ENCODE data around the gene NECAB3.
"Not testable (repeated sequence)": the region's sequence is repeated elsewhere in the genome, so short reads cannot be mapped to it uniquely, and the experiment has no call there.

NECAB3 gene

DNA sequence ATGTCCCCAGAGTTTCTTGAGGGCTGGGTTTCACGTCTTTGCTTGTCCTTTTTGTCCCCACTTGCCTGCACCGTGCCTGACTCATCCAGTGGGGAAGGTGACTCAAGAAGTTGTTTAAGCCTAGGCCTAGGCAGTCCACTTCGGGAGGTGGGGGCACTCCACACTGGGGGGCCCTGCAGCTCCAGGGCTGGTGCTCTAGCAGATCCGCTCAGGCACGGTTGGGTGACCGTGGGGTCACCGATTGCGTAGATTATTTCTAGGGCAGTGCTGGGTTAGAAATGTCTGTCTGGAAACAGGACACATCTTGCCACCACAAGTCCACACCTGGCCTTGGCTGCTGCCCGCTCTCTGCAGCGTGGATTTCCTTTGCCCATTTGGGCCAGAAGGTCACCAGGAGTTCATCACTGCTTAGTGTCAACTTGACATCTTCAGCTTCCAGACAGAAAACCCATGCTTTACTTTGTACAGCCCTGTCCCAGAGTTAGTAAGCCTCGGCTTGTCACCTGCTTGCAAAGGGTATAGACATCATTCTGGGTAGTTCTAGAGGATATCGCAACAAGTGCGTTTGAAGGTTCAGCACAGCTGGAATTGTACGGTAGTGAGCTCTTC, 25.7 kb downstream of the NECAB3 start:
- DNase-seq: no peak

DNA sequence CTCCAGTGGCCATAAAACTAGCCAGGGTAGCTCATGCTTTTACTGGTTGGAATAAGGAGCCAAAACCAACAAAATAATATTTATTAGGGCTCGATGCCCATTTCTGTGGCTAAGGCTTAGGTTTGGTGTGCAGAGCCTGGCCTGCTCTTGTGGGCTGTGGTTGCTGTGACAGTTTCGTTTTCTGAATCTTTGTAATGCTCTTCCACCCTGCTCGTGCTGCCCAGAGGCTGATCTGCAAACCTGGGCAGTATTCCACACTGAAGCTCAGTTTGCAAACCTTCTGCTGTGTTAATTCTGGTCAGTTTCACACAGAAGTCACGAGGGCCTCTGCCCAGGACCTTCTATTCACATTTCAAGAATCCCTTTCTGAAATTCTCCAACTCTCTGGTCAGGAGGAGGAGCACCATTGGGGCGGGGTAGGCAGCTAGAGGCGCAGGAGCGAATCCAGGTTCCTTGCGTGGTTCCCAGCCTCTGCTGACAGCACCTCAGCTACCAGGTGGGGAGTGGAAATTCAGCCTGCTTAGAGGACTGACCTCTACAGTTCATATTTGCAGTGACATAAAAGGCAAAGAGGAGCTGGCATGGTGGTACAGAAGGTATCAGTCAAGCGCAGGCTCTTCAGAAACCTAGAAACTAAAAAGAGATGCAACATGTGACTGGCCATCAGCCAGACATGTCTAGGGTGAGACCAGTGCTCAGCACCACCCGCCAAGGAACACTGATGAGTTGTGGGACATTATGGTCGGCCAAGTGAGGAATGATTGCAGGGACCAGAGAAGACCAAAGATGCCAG, 26.4 kb downstream of the NECAB3 start:
- DNase-seq: no peak

- DNase-seq: not testable (repeated sequence)
Measured at GRCh38 chr20:33646959-33647602, 27.1 kb downstream of the NECAB3 start.

- no peak for DNase-seq
Measured at GRCh38 chr20:33646191-33646590, 28.0 kb downstream of the NECAB3 start.

- no peak for DNase-seq
Measured at GRCh38 chr20:33645396-33645795, 28.8 kb downstream of the NECAB3 start.

GRCh38 chr20:33645072-33645358, 29.2 kb downstream of the NECAB3 start:
- no peak for DNase-seq

DNA sequence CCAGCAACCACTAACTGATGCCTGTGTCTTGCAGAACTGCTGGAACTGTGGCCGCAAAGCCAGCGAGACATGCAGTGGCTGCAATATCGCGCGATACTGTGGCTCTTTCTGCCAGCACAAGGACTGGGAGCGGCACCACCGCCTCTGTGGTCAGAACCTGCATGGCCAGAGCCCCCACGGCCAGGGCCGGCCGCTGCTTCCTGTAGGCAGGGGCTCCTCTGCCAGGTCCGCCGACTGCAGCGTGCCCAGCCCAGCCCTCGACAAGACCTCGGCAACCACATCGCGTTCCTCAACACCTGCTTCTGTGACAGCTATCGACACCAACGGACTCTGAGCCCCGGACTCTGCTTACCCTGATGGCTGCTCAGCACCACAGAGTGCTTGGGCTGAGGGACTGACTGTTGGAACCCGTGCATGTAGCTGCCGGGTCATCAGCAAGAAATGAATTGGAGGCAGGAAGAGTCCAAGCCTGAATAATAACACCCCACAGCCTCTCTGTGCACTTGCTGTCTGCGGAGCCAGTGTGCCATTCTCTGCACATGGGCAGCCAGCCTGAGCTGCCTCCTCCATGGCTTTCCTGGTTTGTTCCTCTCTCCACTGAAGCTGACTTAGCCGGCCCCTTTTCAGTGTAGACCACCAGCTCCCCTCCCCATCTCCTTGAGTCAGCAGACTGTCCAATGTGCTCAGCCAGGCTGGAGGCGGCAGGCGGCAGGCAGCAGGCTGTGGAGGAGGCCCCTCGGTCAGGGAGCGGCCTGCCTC, 29.7 kb downstream of the NECAB3 start:
- no peak for DNase-seq

DNA sequence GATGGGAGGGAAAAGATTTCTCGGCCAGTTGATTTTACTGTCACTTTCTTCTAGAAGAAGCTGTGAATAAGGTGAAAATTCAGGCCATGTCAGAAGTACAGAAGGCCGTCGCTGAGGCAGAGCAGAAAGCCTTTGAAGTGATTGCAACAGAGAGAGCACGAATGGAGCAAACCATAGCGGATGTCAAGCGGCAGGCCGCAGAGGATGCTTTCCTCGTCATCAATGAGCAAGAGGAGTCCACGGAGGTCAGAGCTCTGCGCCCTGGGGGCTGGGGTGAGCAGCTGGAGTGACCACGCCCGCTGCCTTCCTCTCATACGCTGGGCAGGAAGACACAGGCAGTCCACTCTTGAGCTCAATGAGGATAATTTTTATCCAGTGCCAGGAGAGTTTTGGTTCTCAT, 33.9 kb downstream of the NECAB3 start:
- DNase-seq: no peak

- DNase-seq: no peak
Measured at GRCh38 chr20:33636776-33637175, 37.5 kb downstream of the NECAB3 start.

- no peak for DNase-seq
Measured at GRCh38 chr20:33635341-33635740, 38.9 kb downstream of the NECAB3 start.

- not testable (repeated sequence) for DNase-seq
Measured at GRCh38 chr20:33631910-33632309, 42.3 kb downstream of the NECAB3 start.

DNA sequence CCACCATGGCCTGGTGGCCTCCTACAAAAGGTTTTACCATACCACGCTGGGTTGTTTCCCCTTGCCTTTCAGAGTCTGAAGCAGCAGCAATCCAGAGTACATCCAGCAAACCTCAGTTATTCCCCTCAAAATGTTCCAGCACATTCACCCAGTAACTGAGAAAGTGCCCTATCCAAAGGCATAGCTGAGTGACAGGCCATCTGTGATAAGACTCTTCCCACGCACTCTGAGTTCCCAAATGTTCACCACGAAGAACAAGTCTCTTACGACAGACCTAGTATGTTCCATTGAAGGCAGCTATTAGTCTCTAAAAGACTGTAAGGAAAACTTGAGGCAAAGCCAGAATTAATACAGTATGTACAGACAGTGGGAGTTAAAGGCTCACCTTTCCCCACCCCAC, 43.7 kb downstream of the NECAB3 start:
- DNase-seq: no peak

- no peak for DNase-seq
Measured at GRCh38 chr20:33629979-33630378, 44.2 kb downstream of the NECAB3 start.

DNA sequence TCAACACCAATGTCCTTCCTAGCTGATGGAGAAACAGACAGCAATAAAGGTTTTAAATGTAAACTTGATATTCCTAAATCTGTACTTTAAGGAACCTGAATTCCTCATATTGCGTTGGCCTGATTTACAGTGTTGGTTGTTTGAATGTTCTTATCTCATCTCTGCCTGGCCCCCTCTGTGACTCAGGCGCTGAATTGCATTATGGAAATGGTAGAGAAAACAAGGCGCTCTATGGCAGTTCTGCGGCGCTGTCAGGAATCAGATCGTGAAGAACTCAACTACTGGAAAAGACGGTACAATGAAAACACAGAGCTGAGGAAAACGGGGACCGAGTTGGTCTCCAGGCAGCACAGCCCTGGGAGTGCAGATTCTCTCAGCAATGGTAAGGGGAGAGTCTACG, 44.7 kb downstream of the NECAB3 start:
- no peak for DNase-seq

DNA sequence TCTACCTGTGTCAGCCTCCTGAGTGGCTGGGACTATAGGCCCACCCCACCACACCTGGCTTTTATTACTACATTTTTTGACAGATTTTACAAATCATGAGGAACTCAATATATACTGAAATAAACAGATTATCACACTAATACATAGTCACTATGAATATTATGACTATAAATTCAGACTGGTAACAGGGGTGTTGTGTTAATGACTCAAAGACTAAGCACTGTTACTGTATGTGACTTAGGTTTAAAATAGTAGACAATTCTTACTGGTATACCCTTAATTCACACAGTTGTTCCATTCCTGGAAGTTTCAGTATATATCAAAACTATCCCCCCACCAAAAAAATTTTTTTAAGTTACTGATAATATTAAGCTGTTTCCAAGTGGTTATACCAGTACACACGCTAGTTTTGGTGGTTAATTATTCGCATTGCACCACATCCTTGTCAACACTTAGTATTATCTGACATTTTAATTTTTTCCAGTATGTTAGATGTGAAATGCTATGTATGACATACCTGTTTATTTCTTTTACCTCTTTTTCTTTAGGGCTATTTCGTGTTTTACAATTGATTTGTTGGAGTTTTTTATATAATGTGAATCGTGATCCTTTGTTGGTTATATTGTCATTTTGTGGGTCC, 46.5 kb downstream of the NECAB3 start:
- DNase-seq: no peak

DNA sequence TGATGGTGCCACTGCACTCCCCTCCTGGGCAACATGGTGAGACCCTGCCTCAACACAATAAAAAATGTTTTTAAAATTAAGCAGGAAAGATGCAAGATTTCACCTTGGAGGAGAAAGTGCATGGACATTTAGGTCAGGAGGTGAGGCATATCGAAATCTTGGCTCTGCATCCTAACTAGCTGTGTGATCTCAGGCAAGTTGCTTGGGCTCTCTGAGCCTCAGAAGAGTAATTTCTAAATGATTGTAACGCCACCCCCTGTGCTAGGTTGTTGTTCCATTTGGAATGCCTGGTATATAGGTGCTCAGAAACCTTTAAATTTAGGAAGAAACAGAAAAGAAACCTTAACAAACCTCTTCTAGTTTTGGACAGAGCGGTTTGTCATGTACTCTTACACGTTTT, 48.0 kb downstream of the NECAB3 start:
- DNase-seq: no peak

- no peak for DNase-seq
Measured at GRCh38 chr20:33624399-33624798, 49.8 kb downstream of the NECAB3 start.

DNA sequence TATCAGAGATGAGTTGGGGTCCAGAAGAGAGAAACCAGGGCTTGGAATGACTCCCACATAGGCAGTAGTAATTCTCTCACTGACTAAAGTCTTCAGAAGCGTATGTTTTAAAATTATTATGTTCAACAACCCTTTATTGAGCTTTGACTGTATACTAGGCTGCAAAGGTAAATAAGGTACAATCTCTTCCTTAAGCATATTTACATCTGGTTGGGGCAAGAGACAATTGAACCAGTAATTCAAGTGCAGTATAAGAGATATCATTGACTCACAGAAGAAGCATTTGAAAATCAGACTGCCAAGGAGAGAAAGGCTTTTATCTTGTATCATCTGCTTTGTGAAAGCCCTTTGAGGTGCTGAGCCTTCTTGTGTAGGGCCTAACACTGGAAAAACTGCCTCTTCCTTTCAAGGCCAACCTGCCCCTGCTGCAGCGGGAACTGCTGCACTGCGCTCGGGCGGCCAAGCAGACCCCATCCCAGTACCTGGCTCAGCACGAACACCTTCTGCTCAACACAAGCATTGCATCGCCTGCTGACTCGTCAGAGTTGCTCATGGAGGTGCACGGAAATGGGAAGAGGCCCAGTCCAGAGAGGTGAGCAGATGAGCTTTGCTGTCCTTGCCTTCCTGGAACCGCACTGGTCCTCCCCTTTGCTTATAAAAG, 51.4 kb downstream of the NECAB3 start:
- DNase-seq: no peak

DNA sequence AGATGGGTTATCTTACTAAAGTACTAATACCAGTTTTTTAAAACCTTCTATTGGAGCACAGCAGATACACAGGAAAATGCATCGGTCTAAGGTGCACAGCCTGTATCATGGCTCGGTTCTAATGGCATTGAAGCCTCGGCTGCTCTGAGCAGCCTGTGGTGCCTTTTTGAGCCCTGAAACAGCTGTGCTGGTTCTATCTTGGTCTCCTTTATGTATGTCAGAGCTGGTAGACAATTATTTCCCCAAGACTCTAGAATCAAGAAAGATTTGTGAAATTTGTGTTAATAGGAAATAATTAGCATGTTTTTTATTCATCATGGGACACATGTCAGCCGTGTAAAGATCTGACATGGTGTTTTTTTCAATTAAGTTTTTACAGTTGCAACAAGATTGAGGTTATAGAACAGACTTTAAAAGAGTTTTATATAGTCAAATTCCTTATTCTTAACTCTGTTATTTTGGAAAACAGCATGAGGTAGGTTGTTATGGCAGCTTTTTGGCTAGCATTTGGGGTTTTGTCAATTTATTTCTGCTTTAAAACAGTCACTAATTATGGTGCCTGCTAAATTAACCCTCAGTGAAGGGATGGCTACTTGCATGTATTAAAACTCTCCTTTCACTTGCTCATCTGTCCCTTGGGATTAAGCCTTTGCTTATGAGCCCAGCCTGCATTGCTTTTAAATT, 52.4 kb downstream of the NECAB3 start:
- DNase-seq: no peak

DNA sequence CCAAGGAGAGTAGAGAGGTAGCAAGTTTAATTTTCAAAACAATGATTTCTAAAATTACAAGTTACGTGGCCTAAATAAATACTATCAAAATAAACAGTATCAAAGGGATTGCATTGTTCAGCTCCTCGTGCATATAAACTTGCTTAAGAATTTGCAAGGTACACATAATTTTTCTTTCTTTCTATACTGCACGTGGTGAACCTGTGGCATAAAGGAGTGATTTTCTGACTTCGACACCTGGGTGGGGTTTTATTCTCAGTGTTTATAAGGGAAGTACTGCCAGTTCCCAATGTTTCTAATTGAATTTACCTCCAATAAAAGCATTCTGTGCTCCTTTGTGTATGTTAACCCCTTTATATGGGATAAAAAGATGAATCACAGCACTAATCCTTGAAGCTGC, 62.2 kb downstream of the NECAB3 start:
- no peak for DNase-seq

DNA sequence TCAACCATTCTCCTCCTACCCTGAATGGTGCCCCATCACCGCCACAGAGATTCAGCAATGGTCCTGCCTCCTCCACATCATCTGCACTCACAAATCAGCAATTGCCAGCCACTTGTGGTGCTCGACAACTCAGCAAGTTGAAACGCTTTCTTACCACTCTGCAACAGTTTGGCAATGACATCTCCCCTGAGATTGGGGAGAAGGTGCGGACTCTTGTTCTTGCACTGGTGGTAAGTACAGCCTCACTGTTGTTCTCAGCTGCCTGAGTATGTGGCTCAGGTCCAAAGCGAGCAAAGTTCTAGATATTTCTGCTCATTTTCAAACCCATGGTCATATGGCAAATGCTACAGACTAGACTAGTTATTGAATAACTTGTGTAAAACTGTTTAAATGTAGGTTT, 63.1 kb downstream of the NECAB3 start:
- no peak for DNase-seq

DNA sequence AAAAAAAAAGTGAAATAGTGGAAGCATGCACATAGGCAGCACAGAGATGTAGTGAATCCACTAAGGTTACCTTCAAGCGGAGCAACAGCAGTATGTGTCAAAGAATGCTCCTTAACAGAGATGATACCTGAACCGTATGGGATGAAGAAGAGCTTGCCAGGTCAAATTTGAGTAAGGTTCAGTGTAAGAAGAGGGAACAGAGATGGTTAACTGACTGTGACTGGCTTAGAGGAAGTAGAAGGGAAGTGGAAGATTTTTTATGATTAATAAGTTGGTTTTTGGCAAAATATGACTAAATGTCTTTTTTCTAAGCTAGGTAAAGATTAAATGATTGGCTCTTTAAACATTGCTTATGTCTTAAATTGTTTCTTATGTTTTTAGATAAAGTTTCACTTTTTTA, 64.7 kb downstream of the NECAB3 start:
- no peak for DNase-seq

Data from activated CD4-positive, alpha-beta T cell treated with anti-CD3 and anti-CD28 coated beads, Interleukin-2, amount 50 U/mL, for 1 hour (primary cell).